SH-SY5Y (cell line): ENCODE data around the gene KLHL40.

Experiments
- GATA2 ChIP-seq: IDR thresholded peaks from 2 replicates; pipeline ENCODE4 v1.6.1; 2011; ENCODE audit warnings: mild to moderate bottlenecking, low read depth, low read length
- GATA3 ChIP-seq: IDR thresholded peaks from 2 replicates; pipeline ENCODE4 v1.6.1; 2011; ENCODE audit warnings: low read depth, mild to moderate bottlenecking, low read length, moderate library complexity

- TF ChIP-seq GATA2: no peak
- no peak for TF ChIP-seq GATA3
Observed at GRCh38 chr3:42729404-42730145, 44.2 kb downstream of the KLHL40 start.
